Upper lobe of left lung (tissue), 4 donors: ENCODE measurements around the gene NHLRC2.

Experiments used
- EP300 ChIP-seq, 4 donors: sonication (generic); formaldehyde crosslinking; IDR thresholded peaks; one replicate each; pipeline ENCODE4 v1.5.1; 2017; ENCODE audit warnings: antibody characterized with exemption in 4 of 4, control low read depth in 2 of 4
- POLR2A ChIP-seq, 4 donors: fragments of 450-650 bp; IDR thresholded peaks; one replicate each; pipeline ENCODE4 v1.5.1; 2016 to 2017; ENCODE audit warnings: antibody characterized with exemption in 4 of 4, mild to moderate bottlenecking in 2 of 4
- POLR2AphosphoS5 ChIP-seq, 2 donors: sonication (generic); formaldehyde crosslinking; IDR thresholded peaks; one replicate each; pipeline ENCODE4 v1.5.1; 2017; ENCODE audit warnings: antibody characterized with exemption in 2 of 2
- TF ChIP-seq, protein P1 (sequence below), 6 experiments: fragments of 450-650 bp in 4 of 6; fragments of 200-600 bp in 2 of 6; sonication (generic) in 2 of 6; IDR thresholded peaks; one replicate each; pipeline ENCODE4 v1.5.1; 2016 to 2019; ENCODE audit warnings: antibody characterized with exemption in 6 of 6

DNA sequence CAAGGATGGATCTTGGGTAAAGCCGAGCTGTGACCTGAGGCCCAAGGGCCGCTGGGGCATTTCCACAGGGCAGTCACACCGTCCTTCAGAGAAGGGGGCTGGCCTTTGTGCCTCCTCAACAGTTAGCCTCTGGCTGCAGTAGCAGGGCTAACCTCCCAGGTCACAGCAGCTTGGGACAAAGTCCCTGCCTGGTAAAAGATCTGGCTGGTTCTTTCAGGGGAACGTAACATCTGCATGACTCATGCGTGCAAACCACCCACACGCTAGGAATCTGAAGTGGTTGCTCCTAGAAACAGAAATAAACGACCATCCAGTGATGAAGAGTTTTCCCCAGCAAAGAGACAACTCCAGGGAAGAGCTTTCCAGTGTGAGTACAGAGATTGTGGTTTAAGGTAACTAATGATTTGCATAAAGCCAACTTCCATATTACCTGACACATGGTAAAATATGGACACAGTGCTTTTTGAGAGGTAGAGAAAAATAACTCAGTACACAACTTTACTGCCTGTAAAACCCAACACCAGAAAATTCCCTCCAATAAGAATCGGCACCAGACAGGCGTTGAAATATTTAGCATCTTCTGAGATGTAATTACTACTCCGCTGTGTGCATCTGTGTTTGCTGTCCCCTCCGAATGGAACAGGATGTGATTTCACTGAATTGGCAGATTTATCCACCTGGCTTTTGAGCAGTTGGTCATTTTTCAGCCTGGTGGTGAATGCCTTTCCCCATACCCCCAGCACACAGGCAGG lies 104.3 kb downstream of the NHLRC2 start:
- peak in 1 of 4 donors; percentile 41 for TF ChIP-seq EP300 (IDR thresholded peaks at IDR 0.05)
- no peak for TF ChIP-seq POLR2A (IDR thresholded peaks at IDR 0.05)
- TF ChIP-seq POLR2AphosphoS5 (IDR thresholded peaks at IDR 0.05): peak; percentile 21 to 30
- TF ChIP-seq, protein P1, sequence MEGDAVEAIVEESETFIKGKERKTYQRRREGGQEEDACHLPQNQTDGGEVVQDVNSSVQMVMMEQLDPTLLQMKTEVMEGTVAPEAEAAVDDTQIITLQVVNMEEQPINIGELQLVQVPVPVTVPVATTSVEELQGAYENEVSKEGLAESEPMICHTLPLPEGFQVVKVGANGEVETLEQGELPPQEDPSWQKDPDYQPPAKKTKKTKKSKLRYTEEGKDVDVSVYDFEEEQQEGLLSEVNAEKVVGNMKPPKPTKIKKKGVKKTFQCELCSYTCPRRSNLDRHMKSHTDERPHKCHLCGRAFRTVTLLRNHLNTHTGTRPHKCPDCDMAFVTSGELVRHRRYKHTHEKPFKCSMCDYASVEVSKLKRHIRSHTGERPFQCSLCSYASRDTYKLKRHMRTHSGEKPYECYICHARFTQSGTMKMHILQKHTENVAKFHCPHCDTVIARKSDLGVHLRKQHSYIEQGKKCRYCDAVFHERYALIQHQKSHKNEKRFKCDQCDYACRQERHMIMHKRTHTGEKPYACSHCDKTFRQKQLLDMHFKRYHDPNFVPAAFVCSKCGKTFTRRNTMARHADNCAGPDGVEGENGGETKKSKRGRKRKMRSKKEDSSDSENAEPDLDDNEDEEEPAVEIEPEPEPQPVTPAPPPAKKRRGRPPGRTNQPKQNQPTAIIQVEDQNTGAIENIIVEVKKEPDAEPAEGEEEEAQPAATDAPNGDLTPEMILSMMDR (IDR thresholded peaks at IDR 0.05): no peak
